GM18867 (cell line): Measurements from ENCODE around the gene PODXL2.
A peak's percentile ranks its signal among the peaks of the same experiment; 100 is the strongest.
"Not testable (repeated sequence)": the region's sequence is repeated elsewhere in the genome, so short reads cannot be mapped to it uniquely, and the experiment has no call there.

Experiments
- ATAC-seq: cut with Tn5 transposase; IDR thresholded peaks from one replicate; pipeline ENCODE4 v1.9.1; 2021; ENCODE audit warnings: mild to moderate bottlenecking, moderate library complexity; ENCODE audit not compliant: unreplicated experiment

Gene PODXL2

GRCh38 chr3:127654993-127655392 is 26.0 kb downstream of the PODXL2 start:
- not testable (repeated sequence) for ATAC-seq

GRCh38 chr3:127655641-127656040 is 26.7 kb downstream of the PODXL2 start:
- ATAC-seq, result no peak

GRCh38 chr3:127656906-127657305 is 27.9 kb downstream of the PODXL2 start:
- ATAC-seq, result no peak

- ATAC-seq, result no peak
These were observed 29.2 kb downstream of the PODXL2 start for GRCh38 chr3:127658234-127658633.

GRCh38 chr3:127660621-127661251 is 31.8 kb downstream of the PODXL2 start:
- ATAC-seq, result no peak

GRCh38 chr3:127661600-127661999 is 32.6 kb downstream of the PODXL2 start:
- ATAC-seq, result no peak

- no peak for ATAC-seq
These were observed 33.0 kb downstream of the PODXL2 start for GRCh38 chr3:127662001-127662469.

GRCh38 chr3:127663151-127663550 is 34.2 kb downstream of the PODXL2 start:
- ATAC-seq, result no peak

GRCh38 chr3:127665165-127665564 is 36.2 kb downstream of the PODXL2 start:
- no peak for ATAC-seq

GRCh38 chr3:127665586-127665985 is 36.6 kb downstream of the PODXL2 start:
- no peak for ATAC-seq

- no peak for ATAC-seq
These were observed 37.7 kb downstream of the PODXL2 start for GRCh38 chr3:127666676-127667075.

- no peak for ATAC-seq
These were observed 38.2 kb downstream of the PODXL2 start for GRCh38 chr3:127667119-127667681.

GRCh38 chr3:127668906-127669305 is 39.9 kb downstream of the PODXL2 start:
- no peak for ATAC-seq

GRCh38 chr3:127669541-127670228 is 40.7 kb downstream of the PODXL2 start:
- ATAC-seq, result no peak

GRCh38 chr3:127670229-127670559 is 41.2 kb downstream of the PODXL2 start:
- no peak for ATAC-seq

GRCh38 chr3:127670761-127671522 is 42.0 kb downstream of the PODXL2 start:
- ATAC-seq, result no peak

- ATAC-seq, result peak; percentile 18
These were observed 42.8 kb downstream of the PODXL2 start for GRCh38 chr3:127671523-127672428.

GRCh38 chr3:127672429-127673190 is 43.6 kb downstream of the PODXL2 start, which contains the start of gene ABTB1:
TSS of gene ABTB1 (plus strand) at chr3:127672952. CDS start at chr3:127673026, 74 bp downstream.
- ATAC-seq, result peak; percentile 76

- peak; percentile 31 for ATAC-seq
These were observed 44.5 kb downstream of the PODXL2 start for GRCh38 chr3:127673191-127674100.
